Thoracic aorta (tissue), 2 donors: ENCODE measurements around the gene EXT2. TPM values are rescaled to one million over a fixed set of nuclear protein-coding genes. Genes with fewer than 3 reads are reported as not detected.

Experiments used
- ATAC-seq: fragments of 150-250 bp; one replicate; pipeline ENCODE4 v1.8.0; 2017; ENCODE audit warnings: low read depth; ENCODE audit not compliant: insufficient number of reproducible peaks, low FRiP score
- DNase-seq: peaks from one replicate; pipeline ENCODE4 v3.0.0-alpha.2; 2020; ENCODE audit warnings: low spot score
- H3K27ac ChIP-seq, 2 donors: fragments of 200-600 bp; sonication (generic); 1 replicate in 1 of 2; 2 replicates in 1 of 2; pipeline ENCODE4 v1.5.1; 2016; ENCODE audit warnings: mild to moderate bottlenecking in 2 of 2, moderate library complexity in 2 of 2
- H3K27me3 ChIP-seq: fragments of 200-600 bp; sonication (generic); replicated peaks from 2 replicates; pipeline ENCODE4 v1.6.0; 2016; ENCODE audit warnings: mild to moderate bottlenecking; ENCODE audit not compliant: insufficient read depth
- H3K36me3 ChIP-seq: fragments of 200-600 bp; sonication (generic); one replicate; pipeline ENCODE4 v1.5.1; 2016
- H3K4me1 ChIP-seq, 2 donors: fragments of 200-600 bp; sonication (generic); 1 replicate in 1 of 2; 2 replicates in 1 of 2; pipeline versions ENCODE4 v1.5.1 to v1.6.0; 2016; ENCODE audit warnings: low read depth in 2 of 2, mild to moderate bottlenecking in 1 of 2; ENCODE audit not compliant: control insufficient read depth in 1 of 2
- H3K4me3 ChIP-seq: fragments of 200-600 bp; sonication (generic); 2 replicates; pipeline ENCODE4 v1.5.1; 2016; ENCODE audit warnings: mild to moderate bottlenecking
- H3K9me3 ChIP-seq: fragments of 200-600 bp; sonication (generic); 2 replicates; pipeline ENCODE4 v1.5.1; 2016
- total RNA-seq, 2 donors: library from RNA; depleted of rRNA; stranded (reverse); fragments of >200 nt; gene quantifications; one replicate each; pipeline versions ENCODE4 v1.1.0 to v1.2.3, GENCODE V29; 2016
- TF ChIP-seq, protein P1 (sequence below): fragments of 200-600 bp; sonication (generic); IDR thresholded peaks from one replicate; pipeline ENCODE4 v1.5.1; 2019; ENCODE audit warnings: antibody characterized with exemption

Gene EXT2
- total RNA-seq, 2 donors from 2014 or later, result 64.4 to 102 TPM

DNA sequence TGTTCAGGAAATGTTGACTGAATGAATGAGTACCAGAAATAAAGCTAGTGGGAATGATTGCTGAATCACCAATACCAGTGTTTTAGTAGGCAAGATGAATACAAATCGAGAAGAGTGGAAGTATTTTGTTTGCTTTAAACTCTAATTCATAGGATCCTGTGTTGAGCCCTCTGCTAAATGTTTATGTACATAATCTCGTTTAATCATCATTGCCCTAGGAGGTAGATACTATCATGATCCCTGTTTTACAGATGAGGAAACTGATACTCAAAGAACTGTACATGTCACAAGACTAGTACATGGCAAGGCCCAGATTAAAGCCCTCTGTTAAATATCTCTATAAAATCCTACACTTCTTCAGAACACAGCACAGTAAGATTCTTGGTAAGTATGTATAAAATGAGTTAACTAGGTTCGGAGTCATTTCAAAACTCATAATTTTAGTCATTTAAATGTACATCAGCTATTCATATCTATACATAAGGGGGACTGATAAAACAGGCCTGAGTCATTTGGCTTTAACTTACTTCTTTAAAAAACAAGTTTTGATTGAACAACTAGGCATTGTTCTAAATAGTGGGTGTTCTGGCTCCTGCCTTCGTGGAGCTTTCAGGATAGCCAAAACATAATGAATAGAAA lies 97.1 kb downstream of the EXT2 start:
- H3K27me3 ChIP-seq, result no peaks in the 10 kb centered on the region
- no peak for ATAC-seq
- H3K4me1 ChIP-seq, result no peaks in the 10 kb centered on the region
- peaks cover 3% of the 10 kb centered on the region for H3K36me3 ChIP-seq
- TF ChIP-seq, protein P1, sequence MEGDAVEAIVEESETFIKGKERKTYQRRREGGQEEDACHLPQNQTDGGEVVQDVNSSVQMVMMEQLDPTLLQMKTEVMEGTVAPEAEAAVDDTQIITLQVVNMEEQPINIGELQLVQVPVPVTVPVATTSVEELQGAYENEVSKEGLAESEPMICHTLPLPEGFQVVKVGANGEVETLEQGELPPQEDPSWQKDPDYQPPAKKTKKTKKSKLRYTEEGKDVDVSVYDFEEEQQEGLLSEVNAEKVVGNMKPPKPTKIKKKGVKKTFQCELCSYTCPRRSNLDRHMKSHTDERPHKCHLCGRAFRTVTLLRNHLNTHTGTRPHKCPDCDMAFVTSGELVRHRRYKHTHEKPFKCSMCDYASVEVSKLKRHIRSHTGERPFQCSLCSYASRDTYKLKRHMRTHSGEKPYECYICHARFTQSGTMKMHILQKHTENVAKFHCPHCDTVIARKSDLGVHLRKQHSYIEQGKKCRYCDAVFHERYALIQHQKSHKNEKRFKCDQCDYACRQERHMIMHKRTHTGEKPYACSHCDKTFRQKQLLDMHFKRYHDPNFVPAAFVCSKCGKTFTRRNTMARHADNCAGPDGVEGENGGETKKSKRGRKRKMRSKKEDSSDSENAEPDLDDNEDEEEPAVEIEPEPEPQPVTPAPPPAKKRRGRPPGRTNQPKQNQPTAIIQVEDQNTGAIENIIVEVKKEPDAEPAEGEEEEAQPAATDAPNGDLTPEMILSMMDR, result no peak
- H3K27ac ChIP-seq, result no peak overlapping the region
- no peak for DNase-seq
- no peak overlapping the region for H3K4me3 ChIP-seq
- peaks cover 8% of the 10 kb centered on the region for H3K9me3 ChIP-seq

DNA sequence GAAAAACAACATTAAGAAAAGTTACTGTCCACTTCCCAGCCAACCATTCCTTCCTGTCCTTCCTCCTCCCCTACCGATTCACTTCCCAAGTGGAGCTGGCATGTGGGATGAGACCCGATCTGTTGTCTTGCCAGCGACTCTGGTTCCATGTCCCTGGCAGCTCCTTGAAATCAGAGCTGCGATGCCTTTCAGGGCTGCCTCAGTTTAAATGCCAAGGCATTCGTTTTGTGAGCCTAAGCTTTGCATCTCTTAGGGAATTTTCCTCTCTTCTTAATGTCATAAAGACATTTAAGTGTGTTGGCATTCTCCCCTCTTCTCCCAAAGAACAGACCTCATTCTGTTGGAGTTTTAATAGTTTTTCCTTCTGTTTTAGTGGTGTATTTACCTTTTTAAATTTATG lies 98.4 kb downstream of the EXT2 start:
- Histone ChIP-seq H3K27ac (no peak overlapping the region), H3K4me3 (no peak overlapping the region), H3K27me3 (no peaks in the 10 kb centered on the region), H3K36me3 (peaks cover 1% of the 10 kb centered on the region), H3K4me1 (no peaks in the 10 kb centered on the region), H3K9me3 (peaks cover 2% of the 10 kb centered on the region)
- TF ChIP-seq, protein P1, result no peak
- ATAC-seq, result no peak
- DNase-seq, result no peak

DNA sequence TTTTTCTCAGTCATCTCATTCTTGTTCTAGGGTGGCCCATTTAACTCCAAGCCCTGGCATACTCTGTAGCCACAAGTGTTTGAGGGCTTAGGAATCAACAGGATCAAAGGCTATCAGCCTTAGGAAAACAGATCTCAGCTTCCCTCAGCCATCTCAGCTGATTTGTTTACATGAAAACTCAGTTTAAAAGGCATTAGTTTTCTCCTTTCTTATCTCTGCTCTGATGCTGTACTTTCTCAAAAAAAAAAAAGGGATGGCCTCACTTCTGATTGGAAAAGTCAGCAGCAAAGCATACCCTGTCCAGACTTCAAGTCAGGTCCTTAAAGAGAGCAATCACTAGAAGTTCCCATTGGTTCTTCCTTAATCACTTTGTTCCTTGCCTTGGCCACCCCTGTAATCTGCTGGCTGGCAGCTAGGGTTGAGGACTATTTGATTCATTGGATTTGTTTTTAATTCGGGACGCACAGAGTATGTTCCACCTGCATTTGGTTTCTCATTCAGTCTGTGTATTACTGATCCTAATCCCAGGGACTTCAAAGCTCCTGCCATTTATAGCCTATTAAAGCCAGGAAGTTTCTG lies 102.8 kb downstream of the EXT2 start:
- ATAC-seq (no peak), DNase-seq (no peak)
- no peaks in the 10 kb centered on the region for H3K36me3 ChIP-seq
- no peaks in the 10 kb centered on the region for H3K27me3 ChIP-seq
- no peaks in the 10 kb centered on the region for H3K4me1 ChIP-seq
- no peaks in the 10 kb centered on the region for H3K9me3 ChIP-seq
- no peak overlapping the region for H3K4me3 ChIP-seq
- H3K27ac ChIP-seq, result no peak overlapping the region
- TF ChIP-seq, protein P1, result no peak

DNA sequence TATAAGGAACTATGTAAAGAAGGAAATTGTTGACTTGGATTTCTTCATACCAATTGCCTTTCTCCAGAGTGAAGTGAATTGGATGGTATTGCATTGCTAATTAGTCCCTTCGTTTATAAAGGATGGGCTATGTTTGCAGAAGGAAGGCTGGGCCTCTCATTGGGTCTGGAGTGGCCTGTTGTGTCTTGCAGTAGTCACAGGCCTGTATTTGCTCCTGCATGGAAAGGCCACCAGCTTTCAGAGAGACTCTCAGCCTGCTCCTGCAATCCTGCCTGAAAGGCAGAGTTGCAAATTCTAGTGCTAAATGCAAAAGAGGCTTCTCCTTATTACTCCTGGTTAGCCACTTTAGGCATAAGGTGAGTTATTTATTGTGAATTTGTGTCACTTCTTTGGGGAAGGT lies 103.8 kb downstream of the EXT2 start:
- Histone ChIP-seq H3K4me1 (no peaks in the 10 kb centered on the region), H3K36me3 (no peaks in the 10 kb centered on the region), H3K4me3 (no peak overlapping the region), H3K9me3 (no peaks in the 10 kb centered on the region), H3K27ac (no peak overlapping the region), H3K27me3 (no peaks in the 10 kb centered on the region)
- TF ChIP-seq, protein P1, result no peak
- ATAC-seq, result no peak
- DNase-seq, result no peak

DNA sequence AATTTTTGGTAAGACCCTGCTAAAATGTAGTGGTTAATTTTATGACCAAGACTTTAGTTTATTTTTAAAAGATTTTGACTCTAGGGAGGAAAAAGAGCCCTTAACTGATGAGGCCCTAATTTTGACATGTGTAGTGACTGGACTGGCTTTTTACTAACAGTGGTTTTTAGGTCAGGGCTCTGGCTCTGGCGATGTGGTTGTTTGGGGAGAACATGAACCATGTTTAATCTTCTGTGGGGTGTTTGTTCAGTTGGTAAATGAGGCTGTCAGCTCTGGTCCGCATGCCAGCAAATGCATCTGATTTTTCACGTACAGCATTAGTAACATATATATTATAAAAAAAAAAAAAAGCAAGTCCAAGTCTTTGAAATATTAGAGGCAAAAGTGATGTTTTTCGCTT lies 104.3 kb downstream of the EXT2 start:
- no peak overlapping the region for H3K27ac ChIP-seq
- no peaks in the 10 kb centered on the region for H3K36me3 ChIP-seq
- H3K27me3 ChIP-seq, result no peaks in the 10 kb centered on the region
- no peaks in the 10 kb centered on the region for H3K4me1 ChIP-seq
- DNase-seq (no peak), ATAC-seq (no peak)
- no peak overlapping the region for H3K4me3 ChIP-seq
- no peaks in the 10 kb centered on the region for H3K9me3 ChIP-seq
- TF ChIP-seq, protein P1, result no peak
